Mammary epithelial cell (primary cell): Measurements from ENCODE around the gene MSMB.
"Not testable (repeated sequence)": the region's sequence is repeated elsewhere in the genome, so short reads cannot be mapped to it uniquely, and the experiment has no call there.

Source experiments
- EZH2 ChIP-seq: IDR thresholded peaks from 2 replicates; pipeline ENCODE4 v1.6.1; 2012; ENCODE audit warnings: low read length, inconsistent platforms, borderline replicate concordance
- TF ChIP-seq, protein P1 (sequence below), 2 donors: IDR thresholded peaks in 1 of 2; conservative IDR thresholded peaks in 1 of 2; 2 replicates each; pipeline ENCODE4 v1.5.1; 2011 to 2012; ENCODE audit warnings: inconsistent platforms in 2 of 2, low read length in 2 of 2, mild to moderate bottlenecking in 2 of 2, control low read depth in 1 of 2, low read depth in 1 of 2; ENCODE audit not compliant: insufficient read depth in 1 of 2; ENCODE audit errors: extremely low read depth in 1 of 2

DNA sequence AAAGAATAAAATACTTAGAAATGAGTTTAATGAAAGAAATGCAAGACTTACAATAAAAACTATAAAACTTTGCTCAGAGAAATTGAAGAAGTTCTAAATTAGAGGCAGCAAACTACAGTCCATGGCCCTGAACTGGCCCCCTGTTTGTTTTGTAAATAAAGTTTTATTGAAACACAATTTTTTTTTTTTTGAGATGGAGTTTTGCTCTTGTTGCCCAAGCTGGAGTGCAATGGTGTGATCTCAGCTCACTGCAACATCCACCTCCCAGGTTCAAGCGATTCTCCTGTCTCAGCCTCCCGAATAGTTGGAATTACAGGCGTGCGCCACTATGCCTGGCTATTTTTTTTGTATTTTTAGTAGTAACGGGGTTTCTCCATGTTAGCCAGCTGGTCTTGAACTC is 11.9 kb upstream of the MSMB start:
- TF ChIP-seq, protein P1, sequence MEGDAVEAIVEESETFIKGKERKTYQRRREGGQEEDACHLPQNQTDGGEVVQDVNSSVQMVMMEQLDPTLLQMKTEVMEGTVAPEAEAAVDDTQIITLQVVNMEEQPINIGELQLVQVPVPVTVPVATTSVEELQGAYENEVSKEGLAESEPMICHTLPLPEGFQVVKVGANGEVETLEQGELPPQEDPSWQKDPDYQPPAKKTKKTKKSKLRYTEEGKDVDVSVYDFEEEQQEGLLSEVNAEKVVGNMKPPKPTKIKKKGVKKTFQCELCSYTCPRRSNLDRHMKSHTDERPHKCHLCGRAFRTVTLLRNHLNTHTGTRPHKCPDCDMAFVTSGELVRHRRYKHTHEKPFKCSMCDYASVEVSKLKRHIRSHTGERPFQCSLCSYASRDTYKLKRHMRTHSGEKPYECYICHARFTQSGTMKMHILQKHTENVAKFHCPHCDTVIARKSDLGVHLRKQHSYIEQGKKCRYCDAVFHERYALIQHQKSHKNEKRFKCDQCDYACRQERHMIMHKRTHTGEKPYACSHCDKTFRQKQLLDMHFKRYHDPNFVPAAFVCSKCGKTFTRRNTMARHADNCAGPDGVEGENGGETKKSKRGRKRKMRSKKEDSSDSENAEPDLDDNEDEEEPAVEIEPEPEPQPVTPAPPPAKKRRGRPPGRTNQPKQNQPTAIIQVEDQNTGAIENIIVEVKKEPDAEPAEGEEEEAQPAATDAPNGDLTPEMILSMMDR (conservative IDR thresholded peaks at IDR 0.05 in 1 of 2, IDR thresholded peaks at IDR 0.05 in 1 of 2; ENCODE audit: extremely low read depth in 1 of 2, insufficient read depth in 1 of 2, low read depth in 1 of 2, low read length in 2 of 2): not testable (repeated sequence)
- not testable (repeated sequence) for TF ChIP-seq EZH2
